HG02970 (cell line): ENCODE results near the gene MRPL28.
"Not testable (repeated sequence)": the region's sequence is repeated elsewhere in the genome, so short reads cannot be mapped to it uniquely, and the experiment has no call there.

Experiments used
- ATAC-seq: cut with Tn5 transposase; IDR thresholded peaks from one replicate; pipeline ENCODE4 v1.9.1; 2021; ENCODE audit warnings: mild to moderate bottlenecking, moderate library complexity, moderate number of reproducible peaks; ENCODE audit not compliant: unreplicated experiment, low FRiP score

MRPL28 gene

GRCh38 chr16:392450-393030 is 22.2 kb upstream of the MRPL28 start:
- ATAC-seq: no peak

GRCh38 chr16:391885-392335 is 21.6 kb upstream of the MRPL28 start:
- ATAC-seq: no peak

DNA sequence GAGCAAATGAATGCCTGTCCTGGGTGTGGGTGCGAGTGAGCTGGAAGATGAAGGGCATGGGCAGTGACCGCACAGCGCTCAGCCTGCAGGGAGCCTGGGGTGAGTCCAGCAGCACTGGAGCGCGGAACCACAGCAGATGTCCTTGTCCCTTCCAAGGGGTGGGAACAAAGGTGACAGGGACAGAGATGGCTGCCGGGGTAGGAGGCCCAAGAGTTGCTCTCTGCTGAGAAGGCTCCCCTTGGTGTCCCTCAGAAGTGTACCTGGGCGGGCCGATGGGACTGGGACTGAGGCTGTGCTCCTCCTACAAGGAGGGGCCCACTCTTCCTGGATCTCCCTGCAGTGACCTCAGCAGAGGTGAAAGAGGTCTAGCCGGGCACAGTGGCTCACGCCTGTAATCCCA is 19.0 kb upstream of the MRPL28 start:
- ATAC-seq: no peak

DNA sequence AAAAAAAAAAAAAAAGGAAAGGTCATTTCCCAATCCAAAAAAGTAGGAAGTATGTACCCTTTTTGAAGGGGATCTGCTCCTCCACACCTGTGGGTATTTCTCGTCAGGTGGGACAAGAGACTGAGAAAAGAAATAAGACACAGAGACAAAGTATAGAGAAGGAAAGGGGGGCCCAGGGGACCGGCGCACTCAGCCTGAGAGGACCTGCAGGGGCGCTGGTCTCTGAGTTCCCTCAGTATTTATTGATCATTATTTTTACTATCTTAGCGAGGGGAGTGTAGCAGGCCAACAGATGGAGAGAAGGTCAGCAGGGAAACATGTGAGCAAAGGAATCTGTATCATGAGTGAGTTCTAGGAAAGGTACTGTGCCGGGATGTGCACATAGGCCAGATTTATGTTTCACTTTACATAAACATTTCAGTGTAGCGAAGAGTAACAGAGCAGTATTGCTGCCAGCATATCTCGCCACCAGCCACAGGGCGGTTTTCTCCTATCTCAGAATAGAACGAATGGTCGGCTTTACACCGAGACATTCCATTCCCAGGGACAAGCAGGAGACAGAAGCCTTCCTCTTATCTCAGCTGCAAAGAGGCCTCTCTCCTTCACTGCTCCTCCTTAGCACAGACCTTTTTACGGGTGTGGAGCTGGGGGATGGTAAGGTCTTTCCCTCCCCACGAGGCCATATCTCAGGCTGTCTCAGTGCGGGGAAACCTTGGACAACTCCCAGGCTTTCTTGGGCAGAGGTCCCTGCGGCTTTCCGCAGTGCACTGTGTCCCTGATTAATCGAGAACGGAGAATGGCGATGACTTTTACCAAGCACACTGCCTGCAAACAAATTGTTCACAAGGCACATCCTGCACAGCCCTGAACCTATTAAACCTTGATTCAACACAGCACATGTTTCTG is 17.7 kb upstream of the MRPL28 start:
- ATAC-seq: not testable (repeated sequence)

GRCh38 chr16:386641-387156 is 16.4 kb upstream of the MRPL28 start:
- no peak for ATAC-seq

DNA sequence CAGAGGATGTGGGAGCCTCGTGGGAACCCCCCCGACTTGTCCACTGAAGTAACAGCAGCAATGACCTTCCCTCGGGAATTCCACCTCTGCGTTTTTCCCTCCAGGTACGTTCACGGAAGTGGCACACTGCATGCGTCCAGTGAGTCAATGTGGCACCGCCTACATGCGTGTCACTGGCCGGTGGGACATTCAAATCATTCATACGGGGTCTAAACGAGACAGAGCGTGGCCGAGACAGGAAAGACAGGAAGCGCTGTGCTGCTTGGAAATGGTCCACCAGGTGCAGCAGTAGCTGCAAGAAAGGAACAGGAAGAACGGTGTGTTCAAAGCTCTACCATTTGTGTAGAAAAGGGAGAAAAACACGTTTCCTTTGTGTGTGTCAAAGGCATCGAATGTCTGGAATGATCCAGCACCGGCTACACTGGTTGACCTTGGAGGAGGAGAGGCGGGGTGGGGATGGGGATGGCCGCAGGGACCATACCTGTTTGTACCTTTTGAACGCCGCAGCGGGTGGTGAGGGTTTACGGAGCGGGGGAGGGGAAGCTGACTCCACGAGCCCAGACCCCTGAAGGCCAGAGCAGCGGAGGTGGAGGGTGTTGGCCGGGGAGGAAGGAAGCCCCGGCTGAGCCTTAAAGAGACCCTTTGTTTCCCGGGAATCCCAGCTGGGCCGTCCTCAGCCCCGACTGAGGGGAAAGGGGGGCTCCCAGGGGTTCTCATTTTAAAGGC is 13.2 kb upstream of the MRPL28 start:
- ATAC-seq: no peak

DNA sequence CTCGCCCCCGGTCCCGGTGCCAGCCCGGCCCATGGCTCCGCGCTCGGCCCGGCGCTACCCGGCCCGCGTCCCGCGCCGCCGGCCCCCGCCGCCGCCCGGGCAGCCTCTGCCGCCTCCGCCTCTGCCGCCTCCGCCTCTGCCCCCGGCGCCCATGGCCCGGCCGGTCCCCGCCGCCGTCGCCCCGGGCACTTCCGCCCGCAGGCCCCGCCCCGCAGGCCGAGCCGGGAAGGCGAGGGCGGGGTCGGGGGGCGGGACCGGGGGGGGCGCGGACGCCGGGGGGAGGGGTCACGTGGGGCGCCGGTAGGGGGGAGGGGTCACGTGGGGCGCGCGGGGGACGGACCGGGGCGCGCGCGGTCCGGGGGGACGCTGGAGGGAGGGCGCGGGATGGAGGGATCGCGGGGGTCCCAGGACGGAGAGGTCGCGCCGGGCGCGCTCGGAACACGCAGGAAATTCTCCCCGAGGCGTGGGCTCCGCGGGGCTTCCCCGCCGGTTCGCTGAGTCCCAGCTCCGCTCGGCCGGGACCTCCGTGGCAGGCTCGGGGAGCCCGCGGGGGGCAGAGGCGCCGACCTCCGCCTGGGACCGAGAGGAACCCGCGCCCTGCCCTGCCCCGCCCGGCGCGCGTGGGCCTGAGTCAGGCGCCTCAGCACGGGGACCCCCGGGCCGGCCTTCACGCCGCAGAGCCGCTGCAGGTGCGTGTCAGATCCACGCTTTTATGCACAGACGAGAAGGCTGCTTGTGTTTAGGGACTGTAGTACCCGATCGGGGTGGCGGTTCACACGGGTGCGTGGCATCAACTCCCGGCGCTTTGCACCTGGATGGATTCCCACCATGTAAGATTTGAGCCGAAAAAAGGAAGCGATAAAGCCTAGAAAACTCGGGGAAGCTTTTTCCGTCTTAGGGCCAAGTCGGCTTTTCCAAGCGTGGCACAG is 11.7 kb upstream of the MRPL28 start, which contains the start of gene PGAP6:
Gene PGAP6, minus strand, starts transcription at position 190 of the 929 bp plus-strand sequence. Its CDS starts 157 bp downstream, at position 33.
- ATAC-seq: peak; percentile 65

- peak; percentile 6 for ATAC-seq
These were observed 10.9 kb upstream of the MRPL28 start for GRCh38 chr16:381012-381788.

- no peak for ATAC-seq
These were observed 10.3 kb upstream of the MRPL28 start for GRCh38 chr16:380762-381011.

DNA sequence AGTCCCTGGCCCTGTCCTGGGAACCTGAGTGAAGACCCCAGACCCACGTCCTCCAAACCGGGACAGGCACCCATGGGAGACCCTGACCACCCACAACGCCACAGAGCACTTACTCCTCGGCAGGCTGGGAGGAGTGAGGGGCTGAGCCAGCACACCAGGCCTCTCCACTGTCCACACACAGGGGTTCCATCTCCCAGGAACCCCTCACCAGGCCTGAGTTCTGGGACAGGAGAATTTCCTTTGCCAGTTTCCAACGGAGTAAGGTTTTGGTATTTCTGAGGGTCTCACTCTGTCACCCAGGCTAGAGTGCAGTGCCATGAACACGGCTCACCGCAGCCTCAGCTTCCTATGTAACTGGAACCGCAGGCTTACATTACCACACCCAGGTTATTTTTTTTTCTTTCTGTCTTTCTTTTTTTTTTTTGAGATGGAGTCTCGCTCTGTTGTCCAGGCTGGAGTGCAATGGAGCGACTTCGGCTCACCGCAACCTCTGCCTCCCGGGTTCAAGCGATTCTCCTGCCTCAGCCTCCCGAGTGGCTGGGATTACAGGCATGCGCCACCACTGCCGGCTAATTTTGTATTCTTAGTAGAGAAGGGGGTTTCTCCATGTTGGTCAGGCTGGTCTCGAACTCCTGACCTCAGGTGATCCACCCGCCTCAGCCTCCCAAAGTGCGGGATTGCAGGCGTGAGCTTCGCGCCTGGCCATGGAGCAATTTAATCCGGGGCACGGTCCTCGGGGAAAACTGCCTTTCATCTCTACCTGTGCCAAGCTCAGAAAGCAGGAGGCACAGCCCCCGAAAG is 9.8 kb upstream of the MRPL28 start:
- ATAC-seq: no peak

DNA sequence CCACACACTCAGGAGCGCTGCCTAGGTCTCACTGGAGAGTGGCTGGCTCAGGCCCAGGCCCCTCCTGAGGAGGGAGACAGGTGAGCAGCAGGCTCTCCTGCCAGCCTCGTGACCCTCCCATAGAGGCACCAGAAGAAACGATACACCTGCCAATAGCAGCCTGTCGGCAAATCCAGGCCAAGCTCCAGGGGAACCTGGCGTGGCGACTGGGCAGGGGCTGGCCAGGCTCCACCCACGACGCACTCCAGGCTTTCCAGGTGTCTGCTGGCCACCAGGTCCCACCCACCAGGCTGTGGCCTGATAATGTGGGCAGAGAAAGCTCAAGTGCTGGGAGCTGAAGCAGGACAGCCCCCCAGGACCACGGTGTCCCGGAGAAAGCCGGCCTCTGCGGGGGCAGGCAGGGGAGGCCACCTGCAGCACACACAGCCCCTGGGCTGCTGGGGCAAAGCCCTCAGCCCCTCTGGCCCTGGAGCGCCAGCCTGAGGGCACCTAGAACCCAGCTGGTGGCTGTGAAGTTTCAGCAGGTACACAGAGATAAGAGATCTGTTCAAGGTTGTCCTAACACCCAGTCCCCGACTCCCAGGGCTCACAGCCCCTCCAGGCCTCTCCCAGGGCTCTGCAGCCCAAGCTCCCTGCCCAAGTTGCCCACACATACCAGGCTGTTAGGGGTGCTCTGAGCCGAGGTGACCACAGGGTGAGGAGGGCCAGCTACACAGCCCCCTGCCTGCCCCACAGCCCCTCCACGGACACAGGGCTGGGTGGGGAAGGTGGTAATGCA is 9.0 kb upstream of the MRPL28 start:
- no peak for ATAC-seq

DNA sequence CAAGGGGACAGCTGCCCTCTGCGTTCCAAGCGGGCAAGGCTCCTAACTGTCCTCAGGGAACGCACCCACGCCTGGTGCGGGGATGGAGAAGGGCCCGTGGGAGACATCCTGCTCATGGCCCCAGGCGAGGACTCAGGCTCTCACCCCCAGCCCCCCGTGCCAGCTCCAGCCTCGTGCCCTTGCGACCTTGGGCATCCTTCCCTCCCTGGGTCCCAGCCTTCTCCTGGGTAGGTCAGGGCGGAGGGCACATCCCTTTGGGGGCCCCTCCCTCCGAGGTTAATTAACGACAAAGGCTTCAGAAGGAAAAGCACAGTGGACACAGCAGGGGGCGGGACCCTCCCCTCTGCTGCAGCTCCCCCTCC is 8.5 kb upstream of the MRPL28 start:
- ATAC-seq: no peak

GRCh38 chr16:378113-378820 is 7.9 kb upstream of the MRPL28 start:
- ATAC-seq: not testable (repeated sequence)

GRCh38 chr16:377419-377951 is 7.1 kb upstream of the MRPL28 start:
- ATAC-seq: no peak

GRCh38 chr16:376817-377418 is 6.6 kb upstream of the MRPL28 start:
- no peak for ATAC-seq

- no peak for ATAC-seq
These were observed 5.8 kb upstream of the MRPL28 start for GRCh38 chr16:375927-376816.
